GM12875 (cell line): Measurements from ENCODE around the gene RGS6.

Experiments
- H3K4me3 ChIP-seq: one replicate; pipeline ENCODE4 v1.5.1; 2011; ENCODE audit warnings: low read depth, low read length, control low read depth
- TF ChIP-seq, protein P1 (sequence below): IDR thresholded peaks from 2 replicates; pipeline ENCODE4 v1.5.1; 2011; ENCODE audit warnings: low read depth, mild to moderate bottlenecking, control low read depth, inconsistent platforms, low read length, moderate library complexity, borderline replicate concordance; ENCODE audit not compliant: insufficient read depth

The RGS6 gene

DNA sequence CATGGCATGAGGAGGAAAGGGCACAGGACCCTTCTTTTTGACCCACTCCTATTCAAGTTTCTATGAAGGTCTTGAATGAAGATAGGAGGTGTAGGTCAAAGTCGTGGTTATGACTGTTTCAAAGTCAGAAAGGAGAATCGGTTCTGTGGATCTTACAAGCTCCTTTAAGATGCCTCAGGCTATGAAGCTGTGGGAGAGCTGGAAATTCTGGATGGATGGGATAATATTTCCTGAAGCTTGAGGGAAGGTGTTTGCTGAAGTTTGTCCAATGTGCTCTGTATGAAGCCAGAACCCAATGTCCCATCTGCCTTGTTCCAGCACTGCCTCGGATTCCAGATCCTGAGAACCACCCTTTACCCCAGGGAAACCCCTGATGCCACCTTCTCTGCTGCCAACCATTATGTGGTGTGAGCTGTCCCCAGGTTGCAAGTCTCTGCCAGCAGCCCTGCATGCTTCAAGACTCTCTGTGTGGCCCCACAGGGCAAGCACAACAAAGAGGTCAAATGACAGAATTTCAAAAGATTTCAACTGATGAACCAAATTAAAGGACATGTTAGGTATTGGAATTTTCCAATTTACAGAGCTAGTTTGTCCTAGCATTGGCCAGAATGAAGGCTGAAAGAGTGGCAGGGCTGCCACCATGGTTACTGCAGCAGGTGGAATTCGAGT lies 472.0 kb downstream of the RGS6 start:
- H3K4me3 ChIP-seq, result no peak overlapping the region
- TF ChIP-seq, protein P1, sequence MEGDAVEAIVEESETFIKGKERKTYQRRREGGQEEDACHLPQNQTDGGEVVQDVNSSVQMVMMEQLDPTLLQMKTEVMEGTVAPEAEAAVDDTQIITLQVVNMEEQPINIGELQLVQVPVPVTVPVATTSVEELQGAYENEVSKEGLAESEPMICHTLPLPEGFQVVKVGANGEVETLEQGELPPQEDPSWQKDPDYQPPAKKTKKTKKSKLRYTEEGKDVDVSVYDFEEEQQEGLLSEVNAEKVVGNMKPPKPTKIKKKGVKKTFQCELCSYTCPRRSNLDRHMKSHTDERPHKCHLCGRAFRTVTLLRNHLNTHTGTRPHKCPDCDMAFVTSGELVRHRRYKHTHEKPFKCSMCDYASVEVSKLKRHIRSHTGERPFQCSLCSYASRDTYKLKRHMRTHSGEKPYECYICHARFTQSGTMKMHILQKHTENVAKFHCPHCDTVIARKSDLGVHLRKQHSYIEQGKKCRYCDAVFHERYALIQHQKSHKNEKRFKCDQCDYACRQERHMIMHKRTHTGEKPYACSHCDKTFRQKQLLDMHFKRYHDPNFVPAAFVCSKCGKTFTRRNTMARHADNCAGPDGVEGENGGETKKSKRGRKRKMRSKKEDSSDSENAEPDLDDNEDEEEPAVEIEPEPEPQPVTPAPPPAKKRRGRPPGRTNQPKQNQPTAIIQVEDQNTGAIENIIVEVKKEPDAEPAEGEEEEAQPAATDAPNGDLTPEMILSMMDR, result no peak

DNA sequence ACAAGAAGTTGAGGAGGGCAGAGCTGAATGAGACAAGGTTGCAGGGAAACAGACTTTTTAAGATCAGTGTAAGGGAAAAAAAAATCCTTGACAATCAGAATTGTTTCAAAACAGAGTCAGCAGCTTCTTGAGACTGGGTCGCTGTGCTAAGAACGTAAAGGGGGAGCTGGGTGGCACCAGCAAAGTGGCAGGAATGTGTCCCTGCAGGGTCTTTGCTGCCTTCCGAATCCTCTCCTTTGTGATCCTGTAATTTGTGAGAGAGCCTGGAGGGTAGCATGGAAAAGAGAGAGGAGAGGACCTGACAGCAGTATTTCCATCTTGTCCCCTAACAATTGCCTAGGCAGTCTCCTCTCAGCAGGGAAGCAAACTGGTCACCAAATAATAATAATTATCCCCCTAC lies 472.8 kb downstream of the RGS6 start:
- TF ChIP-seq, protein P1, result no peak
- H3K4me3 ChIP-seq, result no peak overlapping the region

DNA sequence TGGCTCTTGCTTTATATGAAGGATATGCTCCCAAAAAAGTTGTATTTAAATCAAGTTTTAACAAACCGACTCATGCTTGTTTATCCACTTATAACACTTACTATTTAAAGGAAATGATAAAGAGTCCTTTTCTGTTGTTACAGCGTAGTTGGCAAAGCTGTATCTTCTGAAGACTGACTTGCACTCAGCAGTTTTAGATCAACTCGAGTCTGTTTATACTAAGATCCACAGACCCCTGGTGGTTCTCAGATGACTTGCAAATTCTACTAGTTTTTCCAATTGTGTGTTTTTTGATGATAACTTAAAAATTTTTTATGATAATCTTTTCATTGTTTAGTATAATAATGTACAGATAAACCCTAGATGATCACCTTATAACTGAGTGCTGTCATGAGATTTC lies 475.8 kb downstream of the RGS6 start:
- TF ChIP-seq, protein P1, result no peak

DNA sequence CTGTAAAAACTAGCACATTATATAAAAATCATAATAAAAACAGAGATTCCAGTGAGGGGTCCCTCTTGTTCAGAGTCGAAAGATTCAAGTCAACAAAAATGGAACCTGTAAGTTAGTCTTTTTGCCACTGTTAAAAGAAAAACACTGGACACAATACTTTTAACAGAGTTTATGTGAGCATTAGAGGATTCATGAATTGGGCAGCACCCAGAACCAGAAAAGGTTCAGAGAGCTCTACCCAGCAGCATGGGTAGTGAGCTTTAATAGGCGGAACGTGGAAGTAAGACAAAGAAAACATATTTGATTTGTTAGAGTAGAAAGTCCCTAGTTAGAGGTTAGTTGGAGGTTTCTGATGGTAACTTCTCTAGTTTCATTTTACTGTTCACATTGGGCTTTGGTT lies 476.8 kb downstream of the RGS6 start:
- TF ChIP-seq, protein P1, result no peak
- no peak overlapping the region for H3K4me3 ChIP-seq

More for the DNA sequence above, 475.8 kb downstream of the RGS6 start:
- H3K4me3 ChIP-seq, result no peak overlapping the region

DNA sequence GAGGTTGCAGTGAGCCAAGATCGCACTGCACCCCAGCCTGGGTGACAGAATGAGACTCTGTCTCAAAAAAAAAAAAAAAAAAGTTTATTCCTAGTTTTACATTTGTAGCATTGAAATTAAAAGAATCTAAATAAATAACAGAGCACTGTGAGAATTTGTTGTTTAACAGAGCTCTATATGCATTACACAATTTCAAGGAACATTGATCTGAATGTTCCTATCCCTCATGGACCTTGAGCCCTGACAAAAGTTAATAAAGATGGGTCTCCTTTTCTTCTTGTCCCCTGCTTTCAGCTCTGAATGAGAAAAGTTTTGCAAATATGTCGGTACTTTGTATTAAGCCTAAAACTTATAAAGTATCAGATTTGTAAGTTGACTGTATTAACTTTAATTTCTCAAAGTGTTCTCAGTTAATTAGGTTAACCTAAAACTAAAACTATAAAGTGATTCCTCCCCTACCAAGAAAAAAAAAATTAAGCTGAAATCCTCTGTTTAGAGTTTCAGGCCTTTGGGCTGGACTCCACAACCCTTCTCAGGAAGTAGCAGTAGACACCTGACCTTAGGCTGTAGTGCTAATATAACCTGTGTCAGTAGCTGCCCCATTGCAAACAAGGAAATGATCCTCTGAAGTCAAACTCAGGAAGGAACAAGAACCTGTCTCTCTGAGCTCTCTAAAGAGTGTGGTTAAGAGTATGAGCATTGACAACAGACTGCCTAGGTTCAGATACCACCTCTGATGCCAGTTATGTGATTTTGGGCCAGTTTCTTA lies 484.0 kb downstream of the RGS6 start:
- no peak overlapping the region for H3K4me3 ChIP-seq
- TF ChIP-seq, protein P1, result no peak

DNA sequence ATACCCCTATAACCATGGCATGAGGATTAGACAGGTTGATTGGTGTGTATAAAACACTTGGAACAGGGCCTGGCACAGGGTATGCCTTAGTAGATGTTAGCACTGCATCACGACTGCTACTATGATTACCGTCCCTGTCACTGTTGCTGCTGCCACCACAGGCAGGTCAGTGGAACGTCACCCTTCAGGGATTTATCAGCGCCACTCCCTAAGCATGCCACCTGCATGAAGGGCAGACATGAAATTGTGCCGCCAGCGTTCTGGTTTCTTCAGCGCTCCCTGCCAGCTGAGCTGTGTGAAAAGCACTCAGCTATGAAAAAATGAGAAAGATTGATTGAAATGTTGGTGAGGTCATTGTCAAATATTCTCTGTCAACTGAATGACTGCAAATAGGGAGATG lies 484.7 kb downstream of the RGS6 start:
- H3K4me3 ChIP-seq, result no peak overlapping the region
- TF ChIP-seq, protein P1, result peak; percentile 51; the same call in 1 of the 2 replicates

DNA sequence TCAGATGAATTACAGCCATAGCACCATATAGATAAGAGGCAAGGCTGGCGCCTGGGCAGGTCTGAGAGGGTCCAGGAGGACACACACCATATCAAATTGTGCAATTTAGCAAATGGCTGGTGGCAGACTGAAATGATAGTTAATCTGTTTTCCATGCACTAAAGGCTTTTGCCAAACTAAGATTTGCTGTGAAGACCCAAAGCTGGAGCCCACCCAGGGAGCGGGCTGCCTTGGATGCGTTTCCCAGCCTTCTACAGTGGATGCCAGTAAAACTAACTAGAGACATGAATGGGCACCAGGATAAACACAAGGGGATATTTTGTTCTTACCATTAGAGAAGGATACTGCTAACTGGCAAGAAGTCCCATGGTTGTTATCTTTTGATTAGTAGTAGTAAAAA lies 486.6 kb downstream of the RGS6 start:
- no peak overlapping the region for H3K4me3 ChIP-seq
- TF ChIP-seq, protein P1, result no peak
